Panc1 (cell line): ENCODE measurements around the gene RAB1B. TPM values are rescaled to one million over a fixed set of nuclear protein-coding genes. Genes with fewer than 3 reads are reported as not detected.

Source experiments
- ATAC-seq: fragments of 200-7000 bp; cut with Tn5 transposase; 2 replicates; pipeline ENCODE4 v1.9.1; 2020; ENCODE audit warnings: mild to moderate bottlenecking, moderate library complexity
- BruUV-seq: library from RNA; stranded (reverse); fragments of 400-500 nt; replicated peaks from 2 replicates; lab custom pipeline; 2021; lab: Mats Ljungman, UMichigan
- CTCF ChIA-PET: fragments of 300-600 bp; sonication (Branson Sonifier 250); formaldehyde crosslinking; loops from one replicate; lab custom pipeline; 2022; ENCODE audit warnings: antibody characterized with exemption; lab: Charles Lee
- POLR2A ChIA-PET: fragments of 300-600 bp; sonication (Branson Sonifier 250); formaldehyde crosslinking; loops from one replicate; lab custom pipeline; 2022; ENCODE audit warnings: antibody characterized with exemption; lab: Charles Lee
- DNase-seq: peaks from one replicate; pipeline ENCODE4 v3.0.0-alpha.2; 2010; ENCODE audit warnings: low read depth, low spot score
- H3K27ac ChIP-seq: 2 replicates; pipeline ENCODE4 v1.5.1; 2011; ENCODE audit warnings: mild to moderate bottlenecking, low read length, inconsistent platforms
- H3K27me3 ChIP-seq: fragments of 200-500 bp; sonication (Bioruptor generic); 2 replicates; pipeline ENCODE4 v1.6.0; 2014; ENCODE audit warnings: low read length, inconsistent platforms; ENCODE audit not compliant: control insufficient read depth, insufficient read depth
- H3K36me3 ChIP-seq: fragments of 200-500 bp; sonication (Bioruptor generic); 2 replicates; pipeline ENCODE4 v1.5.1; 2014; ENCODE audit warnings: inconsistent platforms, mild to moderate bottlenecking, low read length, moderate library complexity; ENCODE audit not compliant: control insufficient read depth, insufficient read depth
- H3K4me1 ChIP-seq: 2 replicates; pipeline ENCODE4 v1.5.1; 2011; ENCODE audit warnings: inconsistent platforms, mild to moderate bottlenecking, low read length, moderate library complexity; ENCODE audit not compliant: control insufficient read depth, insufficient read depth
- H3K4me3 ChIP-seq, 2 experiments: 2 replicates each; pipeline ENCODE4 v1.5.1; 2011 to 2012; ENCODE audit warnings: low read depth in 2 of 2, low read length in 2 of 2, mild to moderate bottlenecking in 2 of 2, inconsistent platforms in 1 of 2, moderate library complexity in 1 of 2
- H3K9me3 ChIP-seq: fragments of 200-500 bp; sonication (Bioruptor generic); 2 replicates; pipeline ENCODE4 v1.5.1; 2014; ENCODE audit warnings: low read depth, mild to moderate bottlenecking, inconsistent platforms, low read length, moderate library complexity; ENCODE audit not compliant: control insufficient read depth, insufficient read depth
- POLR2AphosphoS5 ChIP-seq: IDR thresholded peaks from 2 replicates; pipeline ENCODE4 v1.6.1; 2012; ENCODE audit warnings: mild to moderate bottlenecking, low read depth, low read length, moderate library complexity
- SIN3A ChIP-seq: IDR thresholded peaks from 2 replicates; pipeline ENCODE4 v1.6.1; 2012; ENCODE audit warnings: low read depth, mild to moderate bottlenecking, low read length, moderate library complexity, borderline replicate concordance; ENCODE audit not compliant: insufficient read depth
- TCF7L2 ChIP-seq: IDR thresholded peaks from 2 replicates; pipeline ENCODE4 v1.6.1; 2011; ENCODE audit warnings: mild to moderate bottlenecking, low read depth, low read length, inconsistent platforms
- in situ Hi-C: cut with HindIII; loops from 2 replicates; pipeline ENCODE4 v1.10.0; 2016; ENCODE audit warnings: low sequenced_read_pairs, low pct_unique_long_range_greater_than_20kb
- intact Hi-C: fragments of 100-400 bp; cut with micrococcal nuclease; formaldehyde crosslinking; loops from one replicate; pipeline ENCODE4 v1.10.0; 2022; ENCODE audit not compliant: unreplicated experiment
- total RNA-seq: library from RNA; stranded (reverse); gene quantifications from one replicate; pipeline ENCODE4 v1.2.1, GENCODE V29; 2021; ENCODE audit not compliant: unreplicated experiment
- TF ChIP-seq, protein P1 (sequence below): fragments of 450-650 bp; IDR thresholded peaks from 2 replicates; pipeline ENCODE4 v1.5.1; 2017; ENCODE audit warnings: mild to moderate bottlenecking
- TF ChIP-seq, protein P2 (sequence below), 2 experiments: IDR thresholded peaks; 2 replicates each; pipeline ENCODE4 v1.6.1; 2011 to 2012; ENCODE audit warnings: low read depth in 2 of 2, control low read depth in 1 of 2, low read length in 1 of 2, mild to moderate bottlenecking in 1 of 2, moderate library complexity in 1 of 2; ENCODE audit not compliant: insufficient read depth in 1 of 2

RAB1B gene
- total RNA-seq, 1 experiment from 2014 or later: 256 TPM

DNA sequence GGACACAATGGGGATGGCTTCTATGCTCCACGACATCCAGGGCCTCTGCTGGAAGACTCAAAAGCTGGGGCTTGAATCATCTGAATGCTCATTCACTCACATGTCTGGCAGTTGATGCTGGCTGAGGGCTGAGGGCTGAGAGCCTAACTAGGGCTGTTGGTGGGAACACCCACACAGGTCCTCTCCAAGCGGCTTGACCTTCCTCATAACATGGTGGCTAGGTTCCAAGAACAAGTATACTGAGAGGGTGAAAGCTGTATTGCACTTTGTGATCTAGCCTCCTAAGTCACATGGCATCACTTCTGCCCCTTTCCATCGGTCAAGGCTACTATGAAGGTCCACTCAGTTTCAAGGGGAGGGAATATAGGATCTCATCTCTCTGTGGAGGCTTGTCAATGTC lies 30.7 kb downstream of the RAB1B start:
- H3K27ac ChIP-seq: no peak overlapping the region
- TF ChIP-seq, protein P1, sequence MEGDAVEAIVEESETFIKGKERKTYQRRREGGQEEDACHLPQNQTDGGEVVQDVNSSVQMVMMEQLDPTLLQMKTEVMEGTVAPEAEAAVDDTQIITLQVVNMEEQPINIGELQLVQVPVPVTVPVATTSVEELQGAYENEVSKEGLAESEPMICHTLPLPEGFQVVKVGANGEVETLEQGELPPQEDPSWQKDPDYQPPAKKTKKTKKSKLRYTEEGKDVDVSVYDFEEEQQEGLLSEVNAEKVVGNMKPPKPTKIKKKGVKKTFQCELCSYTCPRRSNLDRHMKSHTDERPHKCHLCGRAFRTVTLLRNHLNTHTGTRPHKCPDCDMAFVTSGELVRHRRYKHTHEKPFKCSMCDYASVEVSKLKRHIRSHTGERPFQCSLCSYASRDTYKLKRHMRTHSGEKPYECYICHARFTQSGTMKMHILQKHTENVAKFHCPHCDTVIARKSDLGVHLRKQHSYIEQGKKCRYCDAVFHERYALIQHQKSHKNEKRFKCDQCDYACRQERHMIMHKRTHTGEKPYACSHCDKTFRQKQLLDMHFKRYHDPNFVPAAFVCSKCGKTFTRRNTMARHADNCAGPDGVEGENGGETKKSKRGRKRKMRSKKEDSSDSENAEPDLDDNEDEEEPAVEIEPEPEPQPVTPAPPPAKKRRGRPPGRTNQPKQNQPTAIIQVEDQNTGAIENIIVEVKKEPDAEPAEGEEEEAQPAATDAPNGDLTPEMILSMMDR: no peak
- TF ChIP-seq POLR2AphosphoS5 (no peak), TCF7L2 (no peak), SIN3A (no peak)
- TF ChIP-seq, protein P2, sequence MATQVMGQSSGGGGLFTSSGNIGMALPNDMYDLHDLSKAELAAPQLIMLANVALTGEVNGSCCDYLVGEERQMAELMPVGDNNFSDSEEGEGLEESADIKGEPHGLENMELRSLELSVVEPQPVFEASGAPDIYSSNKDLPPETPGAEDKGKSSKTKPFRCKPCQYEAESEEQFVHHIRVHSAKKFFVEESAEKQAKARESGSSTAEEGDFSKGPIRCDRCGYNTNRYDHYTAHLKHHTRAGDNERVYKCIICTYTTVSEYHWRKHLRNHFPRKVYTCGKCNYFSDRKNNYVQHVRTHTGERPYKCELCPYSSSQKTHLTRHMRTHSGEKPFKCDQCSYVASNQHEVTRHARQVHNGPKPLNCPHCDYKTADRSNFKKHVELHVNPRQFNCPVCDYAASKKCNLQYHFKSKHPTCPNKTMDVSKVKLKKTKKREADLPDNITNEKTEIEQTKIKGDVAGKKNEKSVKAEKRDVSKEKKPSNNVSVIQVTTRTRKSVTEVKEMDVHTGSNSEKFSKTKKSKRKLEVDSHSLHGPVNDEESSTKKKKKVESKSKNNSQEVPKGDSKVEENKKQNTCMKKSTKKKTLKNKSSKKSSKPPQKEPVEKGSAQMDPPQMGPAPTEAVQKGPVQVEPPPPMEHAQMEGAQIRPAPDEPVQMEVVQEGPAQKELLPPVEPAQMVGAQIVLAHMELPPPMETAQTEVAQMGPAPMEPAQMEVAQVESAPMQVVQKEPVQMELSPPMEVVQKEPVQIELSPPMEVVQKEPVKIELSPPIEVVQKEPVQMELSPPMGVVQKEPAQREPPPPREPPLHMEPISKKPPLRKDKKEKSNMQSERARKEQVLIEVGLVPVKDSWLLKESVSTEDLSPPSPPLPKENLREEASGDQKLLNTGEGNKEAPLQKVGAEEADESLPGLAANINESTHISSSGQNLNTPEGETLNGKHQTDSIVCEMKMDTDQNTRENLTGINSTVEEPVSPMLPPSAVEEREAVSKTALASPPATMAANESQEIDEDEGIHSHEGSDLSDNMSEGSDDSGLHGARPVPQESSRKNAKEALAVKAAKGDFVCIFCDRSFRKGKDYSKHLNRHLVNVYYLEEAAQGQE (IDR thresholded peaks at IDR 0.05; ENCODE audit: insufficient read depth in 1 of 2, low read depth in 2 of 2, low read length in 1 of 2): no peak
- in situ Hi-C loops: no loop called here
- CTCF ChIA-PET: interaction anchor here (1.0 kb wide), 1 partner anchor 87 kb away, joined by 6 read pairs; no protein-coding TSS in a partner anchor
- no peak for ATAC-seq
- H3K4me1 ChIP-seq: no peaks in the 10 kb centered on the region
- H3K27me3 ChIP-seq: no peaks in the 10 kb centered on the region
- DNase-seq: no peak
- H3K9me3 ChIP-seq: no peaks in the 10 kb centered on the region
- POLR2A ChIA-PET: no interaction called here
- intact Hi-C loops: no loop called here
- no peaks in the 10 kb centered on the region for H3K36me3 ChIP-seq
- no peak overlapping the region for H3K4me3 ChIP-seq
- no TSS peak for BruUV-seq

DNA sequence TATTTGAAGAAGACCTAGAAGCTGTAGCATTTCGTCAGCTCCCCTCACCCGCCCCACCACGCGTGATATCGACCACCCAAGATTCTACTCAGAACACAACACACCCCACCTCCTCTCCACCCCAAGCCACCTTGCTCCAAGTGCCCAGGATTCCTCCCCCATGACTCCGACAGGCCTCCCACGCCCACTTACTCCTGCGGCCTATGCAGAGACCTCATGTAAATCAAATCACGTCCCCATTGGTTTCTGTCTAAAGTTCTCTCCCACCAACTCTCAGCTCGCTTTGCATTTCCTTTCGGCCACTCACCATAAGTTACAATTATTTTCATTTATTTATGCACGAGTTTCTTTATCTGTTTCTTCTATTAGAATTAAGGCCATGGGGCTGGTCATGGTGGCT lies 34.2 kb downstream of the RAB1B start:
- CTCF ChIA-PET: interaction anchor here (0.6 kb wide), 1 partner anchor 727 kb away, joined by 5 read pairs; the partner anchor contains the start of gene EHBP1L1
- POLR2A ChIA-PET: no interaction called here
- DNase-seq (no peak), ATAC-seq (no peak)
- Histone ChIP-seq H3K9me3 (no peaks in the 10 kb centered on the region), H3K36me3 (no peaks in the 10 kb centered on the region), H3K27ac (no peak overlapping the region), H3K4me1 (no peaks in the 10 kb centered on the region), H3K4me3 (no peak overlapping the region), H3K27me3 (no peaks in the 10 kb centered on the region)
- intact Hi-C loops: no loop called here
- no peak for TF ChIP-seq TCF7L2
- TF ChIP-seq SIN3A: no peak
- TF ChIP-seq, protein P2 (IDR thresholded peaks at IDR 0.05; ENCODE audit: insufficient read depth in 1 of 2, low read depth in 2 of 2, low read length in 1 of 2): no peak
- TF ChIP-seq POLR2AphosphoS5: no peak
- TF ChIP-seq, protein P1: no peak
- in situ Hi-C loops: no loop called here
- BruUV-seq: no TSS peak
